ENCODE data around the gene PELI2.

The PELI2 gene

DNA sequence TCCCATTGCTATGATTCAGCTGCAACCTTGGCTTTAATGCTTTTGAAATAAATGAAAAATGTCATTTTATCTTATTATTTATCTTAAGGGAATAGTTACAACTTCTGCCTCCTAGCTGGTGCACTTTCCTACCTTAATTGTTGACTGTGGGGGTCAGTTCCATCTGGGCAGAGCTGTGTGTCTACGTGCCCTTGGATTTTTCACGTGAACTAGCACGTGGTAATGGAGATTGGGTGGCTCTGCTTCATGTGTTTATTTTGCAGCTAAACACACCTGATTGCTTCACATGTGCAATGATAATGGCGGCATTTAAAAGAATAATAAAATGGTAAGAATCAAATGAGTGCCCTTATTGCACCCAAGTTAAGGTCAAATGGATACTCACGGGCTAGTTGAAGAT, 10.6 kb upstream of the PELI2 start:
- no peaks in the 10 kb centered on the region for H3K4me1 Mint-ChIP-seq (ENCODE audit: low read depth)
- H3K4me3 Mint-ChIP-seq = no peak overlapping the region
- H3K9me3 Mint-ChIP-seq = no peaks in the 10 kb centered on the region
- H3K36me3 Mint-ChIP-seq (ENCODE audit: low read depth) = no peaks in the 10 kb centered on the region
- no peak overlapping the region for H3K27ac Mint-ChIP-seq
- peaks cover 14% of the 10 kb centered on the region for H3K27me3 Mint-ChIP-seq (ENCODE audit: low read depth)

DNA sequence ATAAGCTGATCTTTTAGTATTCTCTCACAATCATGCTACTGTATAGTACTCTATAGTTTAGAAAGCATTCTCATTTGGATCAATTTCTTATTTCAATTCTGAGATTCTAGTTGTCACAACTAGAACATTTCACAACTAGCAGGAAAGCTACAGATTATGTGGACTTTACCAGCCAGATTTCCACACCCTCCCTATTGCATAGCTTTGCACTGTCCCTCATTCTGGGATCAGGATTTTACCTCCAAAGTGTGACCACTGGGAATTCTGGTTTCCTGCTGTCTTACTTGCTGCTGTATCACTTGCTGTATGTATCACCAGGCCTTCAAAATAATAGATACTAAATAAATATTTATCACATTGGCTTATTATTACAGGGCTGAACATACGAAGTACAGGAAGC, 10.2 kb upstream of the PELI2 start:
- H3K27me3 Mint-ChIP-seq (ENCODE audit: low read depth) = peaks cover 18% of the 10 kb centered on the region
- no peaks in the 10 kb centered on the region for H3K9me3 Mint-ChIP-seq
- H3K27ac Mint-ChIP-seq = no peak overlapping the region
- H3K36me3 Mint-ChIP-seq (ENCODE audit: low read depth) = no peaks in the 10 kb centered on the region
- H3K4me3 Mint-ChIP-seq = no peak overlapping the region
- H3K4me1 Mint-ChIP-seq (ENCODE audit: low read depth) = no peaks in the 10 kb centered on the region

GRCh38 chr14:56112781-56113180, 5.4 kb upstream of the PELI2 start:
- no peaks in the 10 kb centered on the region for H3K9me3 Mint-ChIP-seq
- H3K27ac Mint-ChIP-seq = no peak overlapping the region
- H3K4me3 Mint-ChIP-seq = no peak overlapping the region
- H3K4me1 Mint-ChIP-seq (ENCODE audit: low read depth) = peaks cover 8% of the 10 kb centered on the region
- H3K36me3 Mint-ChIP-seq (ENCODE audit: low read depth) = no peaks in the 10 kb centered on the region
- peaks cover 37% of the 10 kb centered on the region for H3K27me3 Mint-ChIP-seq (ENCODE audit: low read depth)

DNA sequence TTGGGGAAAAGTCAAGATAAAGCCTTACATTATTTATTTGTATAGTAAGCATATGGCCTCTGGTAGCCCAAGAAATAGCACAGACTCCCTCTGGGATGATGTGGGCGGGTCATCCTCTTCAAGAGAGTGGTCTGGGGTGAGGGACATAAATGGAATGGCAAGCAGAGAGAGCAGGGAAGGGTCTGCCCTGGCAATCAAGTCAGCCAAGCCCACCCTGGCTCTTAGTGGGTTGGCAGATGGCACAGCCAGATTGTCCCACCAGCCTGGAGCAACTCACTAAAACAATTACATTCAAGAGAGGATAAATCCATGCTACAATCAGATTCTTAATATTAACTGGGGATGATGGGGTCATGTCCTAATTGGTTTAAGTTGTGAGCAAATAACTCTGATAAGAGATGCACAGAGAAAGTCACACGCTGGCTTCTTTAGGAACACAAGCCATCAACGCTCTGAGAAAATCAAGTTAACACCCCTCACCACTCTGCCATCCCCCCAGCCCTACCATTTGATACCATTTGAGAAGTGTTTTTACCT, 2.8 kb upstream of the PELI2 start:
- peaks cover 48% of the 10 kb centered on the region for H3K27me3 Mint-ChIP-seq (ENCODE audit: low read depth)
- H3K36me3 Mint-ChIP-seq (ENCODE audit: low read depth) = peaks cover 2% of the 10 kb centered on the region
- H3K4me3 Mint-ChIP-seq = no peak overlapping the region
- no peaks in the 10 kb centered on the region for H3K9me3 Mint-ChIP-seq
- H3K27ac Mint-ChIP-seq = no peak overlapping the region
- peaks cover 20% of the 10 kb centered on the region for H3K4me1 Mint-ChIP-seq (ENCODE audit: low read depth)

DNA sequence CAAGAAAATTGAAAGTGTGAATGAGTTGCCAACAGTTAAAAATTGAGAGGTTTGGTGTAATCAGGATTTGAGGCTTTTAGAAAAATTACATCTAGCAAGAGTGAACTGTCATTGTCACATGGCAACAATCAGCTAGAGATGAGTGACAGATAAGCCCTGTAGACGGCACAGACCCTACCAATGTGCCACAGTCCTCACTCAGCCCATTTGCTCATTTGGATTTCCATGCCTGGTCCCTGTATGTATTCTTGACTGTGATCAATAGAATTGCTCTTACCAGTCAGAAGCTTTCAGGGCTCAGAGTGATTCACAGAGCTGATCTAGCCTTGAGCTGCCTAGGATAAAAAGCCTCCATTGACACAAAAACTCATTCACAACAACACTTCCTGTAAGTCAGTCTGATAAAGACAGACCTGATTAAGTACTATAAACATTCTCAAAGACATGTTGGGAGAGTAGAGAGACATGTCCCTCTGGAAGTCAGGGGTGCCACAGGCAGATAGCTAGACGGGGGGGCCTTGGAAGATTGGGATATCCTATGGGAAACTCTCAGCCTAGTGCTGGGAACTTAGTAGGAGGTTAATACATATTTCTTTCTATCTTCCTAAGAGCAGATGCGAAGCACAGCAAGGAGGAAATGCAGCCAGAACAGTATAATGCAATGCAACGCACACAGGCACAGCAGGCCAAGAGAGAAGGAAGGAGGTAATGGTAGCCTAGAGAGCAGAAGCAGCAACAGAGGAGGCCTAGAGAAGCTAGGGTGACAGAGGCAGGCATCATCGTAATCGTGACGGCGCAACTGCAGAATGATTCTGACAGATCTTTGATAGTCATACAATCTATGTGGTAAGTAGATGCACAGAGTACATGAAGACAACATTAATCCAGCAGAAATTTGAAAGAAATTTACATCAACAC, 2.0 kb upstream of the PELI2 start:
- H3K4me3 Mint-ChIP-seq = peak overlapping the region; percentile 31
- peak overlapping the region; percentile 6 for H3K27ac Mint-ChIP-seq
- H3K4me1 Mint-ChIP-seq (ENCODE audit: low read depth) = peaks cover 25% of the 10 kb centered on the region
- H3K27me3 Mint-ChIP-seq (ENCODE audit: low read depth) = peaks cover 55% of the 10 kb centered on the region
- peaks cover 2% of the 10 kb centered on the region for H3K36me3 Mint-ChIP-seq (ENCODE audit: low read depth)
- H3K9me3 Mint-ChIP-seq = no peaks in the 10 kb centered on the region

GRCh38 chr14:56118611-56119181, 485 bp downstream of the PELI2 start:
- Mint-ChIP-seq H3K36me3 (ENCODE audit: low read depth) (peaks cover 2% of the 10 kb centered on the region), H3K4me1 (ENCODE audit: low read depth) (peaks cover 35% of the 10 kb centered on the region), H3K27me3 (ENCODE audit: low read depth) (peaks cover 43% of the 10 kb centered on the region), H3K9me3 (no peaks in the 10 kb centered on the region), H3K4me3 (no peak overlapping the region), H3K27ac (no peak overlapping the region)

GRCh38 chr14:56119201-56119981, 1.2 kb downstream of the PELI2 start:
- no peaks in the 10 kb centered on the region for H3K9me3 Mint-ChIP-seq
- peaks cover 2% of the 10 kb centered on the region for H3K36me3 Mint-ChIP-seq (ENCODE audit: low read depth)
- peaks cover 35% of the 10 kb centered on the region for H3K4me1 Mint-ChIP-seq (ENCODE audit: low read depth)
- H3K27ac Mint-ChIP-seq = peak overlapping the region; percentile 36
- peak overlapping the region; percentile 82 for H3K4me3 Mint-ChIP-seq
- H3K27me3 Mint-ChIP-seq (ENCODE audit: low read depth) = peaks cover 38% of the 10 kb centered on the region

- Mint-ChIP-seq H3K36me3 (ENCODE audit: low read depth) (peaks cover 2% of the 10 kb centered on the region), H3K27me3 (ENCODE audit: low read depth) (peaks cover 42% of the 10 kb centered on the region), H3K9me3 (no peaks in the 10 kb centered on the region)
Measured at GRCh38 chr14:56120091-56120691, 2.0 kb downstream of the PELI2 start.

GRCh38 chr14:56121816-56122215, 3.6 kb downstream of the PELI2 start:
- Mint-ChIP-seq H3K9me3 (no peaks in the 10 kb centered on the region), H3K27ac (no peak overlapping the region), H3K4me1 (ENCODE audit: low read depth) (peaks cover 30% of the 10 kb centered on the region), H3K4me3 (no peak overlapping the region), H3K27me3 (ENCODE audit: low read depth) (peaks cover 35% of the 10 kb centered on the region), H3K36me3 (ENCODE audit: low read depth) (peaks cover 2% of the 10 kb centered on the region)

More at GRCh38 chr14:56120091-56120691, 2.0 kb downstream of the PELI2 start:
- Mint-ChIP-seq H3K27ac (no peak overlapping the region), H3K4me3 (peak overlapping the region; percentile 82), H3K4me1 (ENCODE audit: low read depth) (peaks cover 35% of the 10 kb centered on the region)

GRCh38 chr14:56122301-56122700, 4.1 kb downstream of the PELI2 start:
- peaks cover 35% of the 10 kb centered on the region for H3K27me3 Mint-ChIP-seq (ENCODE audit: low read depth)
- H3K27ac Mint-ChIP-seq = no peak overlapping the region
- peaks cover 2% of the 10 kb centered on the region for H3K36me3 Mint-ChIP-seq (ENCODE audit: low read depth)
- peaks cover 30% of the 10 kb centered on the region for H3K4me1 Mint-ChIP-seq (ENCODE audit: low read depth)
- no peak overlapping the region for H3K4me3 Mint-ChIP-seq
- no peaks in the 10 kb centered on the region for H3K9me3 Mint-ChIP-seq

- peaks cover 2% of the 10 kb centered on the region for H3K36me3 Mint-ChIP-seq (ENCODE audit: low read depth)
- H3K27me3 Mint-ChIP-seq (ENCODE audit: low read depth) = peaks cover 35% of the 10 kb centered on the region
- no peak overlapping the region for H3K27ac Mint-ChIP-seq
- peaks cover 26% of the 10 kb centered on the region for H3K4me1 Mint-ChIP-seq (ENCODE audit: low read depth)
- H3K9me3 Mint-ChIP-seq = no peaks in the 10 kb centered on the region
- no peak overlapping the region for H3K4me3 Mint-ChIP-seq
Measured at GRCh38 chr14:56124327-56124726, 6.1 kb downstream of the PELI2 start.

DNA sequence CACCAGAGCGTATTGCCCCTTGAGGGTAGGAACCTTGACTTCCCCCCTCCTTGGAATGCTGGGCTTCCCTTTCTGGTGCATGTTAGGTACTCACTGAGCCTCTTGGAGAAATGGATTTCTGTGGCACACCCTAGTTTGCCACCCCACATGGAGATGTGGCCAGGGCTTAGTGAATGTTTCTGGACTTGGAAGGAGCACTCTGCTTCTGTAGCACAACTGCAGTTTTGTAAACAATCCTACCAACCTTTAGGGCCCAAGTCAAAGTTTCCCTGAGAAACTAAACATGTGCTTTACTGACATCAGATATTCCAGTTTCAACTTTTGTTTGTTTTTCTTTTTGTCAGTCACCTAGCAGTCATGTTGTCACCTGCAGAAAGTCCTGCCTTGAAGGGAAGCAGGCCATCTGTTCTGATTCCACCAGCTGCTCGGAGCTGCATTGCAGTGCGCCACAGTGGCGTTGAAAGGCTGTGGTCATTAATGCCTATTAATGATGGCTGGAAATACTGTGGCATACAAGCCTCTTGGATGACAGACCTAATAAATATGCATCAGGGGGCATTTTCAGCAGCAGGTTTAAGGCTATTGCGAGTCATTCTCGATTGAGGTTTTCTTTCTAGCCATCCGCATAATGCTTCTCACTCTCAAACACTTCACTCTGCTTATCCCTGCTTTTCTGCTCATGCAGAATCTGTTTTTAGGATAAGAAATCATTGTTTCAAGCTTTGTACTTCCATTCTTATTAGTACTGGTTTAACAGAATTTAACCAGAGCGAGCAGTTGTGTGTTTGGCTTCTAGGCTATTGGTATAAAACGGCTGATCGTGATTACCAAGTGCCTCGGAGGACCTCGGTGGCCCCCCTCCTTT, 7.8 kb downstream of the PELI2 start:
- no peaks in the 10 kb centered on the region for H3K36me3 Mint-ChIP-seq (ENCODE audit: low read depth)
- H3K27me3 Mint-ChIP-seq (ENCODE audit: low read depth) = peaks cover 18% of the 10 kb centered on the region
- H3K4me3 Mint-ChIP-seq = no peak overlapping the region
- peaks cover 18% of the 10 kb centered on the region for H3K4me1 Mint-ChIP-seq (ENCODE audit: low read depth)
- H3K9me3 Mint-ChIP-seq = no peaks in the 10 kb centered on the region
- no peak overlapping the region for H3K27ac Mint-ChIP-seq

GRCh38 chr14:56126637-56126913, 8.4 kb downstream of the PELI2 start:
- Mint-ChIP-seq H3K9me3 (no peaks in the 10 kb centered on the region), H3K36me3 (ENCODE audit: low read depth) (no peaks in the 10 kb centered on the region), H3K4me3 (no peak overlapping the region), H3K27me3 (ENCODE audit: low read depth) (peaks cover 14% of the 10 kb centered on the region), H3K27ac (no peak overlapping the region), H3K4me1 (ENCODE audit: low read depth) (peaks cover 17% of the 10 kb centered on the region)
